Choroid plexus epithelial cell (primary cell): ENCODE results near the gene ATXN1.

Source experiments
- DNase-seq: peaks from one replicate; pipeline ENCODE4 v3.0.0-alpha.2; 2010; ENCODE audit warnings: low read depth
- H3K4me3 ChIP-seq: 2 replicates; pipeline ENCODE4 v1.5.1; 2011; ENCODE audit warnings: low read depth, mild to moderate bottlenecking, control low read depth, low read length, moderate library complexity
- CTCF ChIP-seq: conservative IDR thresholded peaks from 2 replicates; pipeline ENCODE4 v1.5.1; 2011; ENCODE audit warnings: low read depth, mild to moderate bottlenecking, control low read depth, inconsistent platforms, low read length, moderate library complexity

ATXN1 gene

GRCh38 chr6:16305788-16306187, 455.5 kb downstream of the ATXN1 start:
- TF ChIP-seq CTCF, result no peak
- DNase-seq, result no peak
- H3K4me3 ChIP-seq, result no peak overlapping the region

- no peak for DNase-seq
- TF ChIP-seq CTCF, result no peak
Measured at GRCh38 chr6:16305246-16305725, 456.0 kb downstream of the ATXN1 start.

GRCh38 chr6:16302721-16303552, 458.3 kb downstream of the ATXN1 start:
- no peak for DNase-seq
- TF ChIP-seq CTCF, result no peak
- no peak overlapping the region for H3K4me3 ChIP-seq

More at GRCh38 chr6:16305246-16305725, 456.0 kb downstream of the ATXN1 start:
- no peak overlapping the region for H3K4me3 ChIP-seq

GRCh38 chr6:16301511-16301910, 459.7 kb downstream of the ATXN1 start:
- DNase-seq, result no peak
- H3K4me3 ChIP-seq, result no peak overlapping the region
- TF ChIP-seq CTCF, result no peak

- TF ChIP-seq CTCF, result no peak
- H3K4me3 ChIP-seq, result no peak overlapping the region
- no peak for DNase-seq
Measured at GRCh38 chr6:16299861-16300260, 461.4 kb downstream of the ATXN1 start.

GRCh38 chr6:16296061-16296670, 465.1 kb downstream of the ATXN1 start:
- no peak for DNase-seq
- H3K4me3 ChIP-seq, result no peak overlapping the region
- TF ChIP-seq CTCF, result no peak
